GM21737 (cell line): ENCODE measurements around the gene NDUFS3.

ENCODE experiments used
- ATAC-seq: cut with Tn5 transposase; IDR thresholded peaks from one replicate; pipeline ENCODE4 v1.9.1; 2021; ENCODE audit warnings: mild to moderate bottlenecking, moderate library complexity; ENCODE audit not compliant: unreplicated experiment

The NDUFS3 gene

DNA sequence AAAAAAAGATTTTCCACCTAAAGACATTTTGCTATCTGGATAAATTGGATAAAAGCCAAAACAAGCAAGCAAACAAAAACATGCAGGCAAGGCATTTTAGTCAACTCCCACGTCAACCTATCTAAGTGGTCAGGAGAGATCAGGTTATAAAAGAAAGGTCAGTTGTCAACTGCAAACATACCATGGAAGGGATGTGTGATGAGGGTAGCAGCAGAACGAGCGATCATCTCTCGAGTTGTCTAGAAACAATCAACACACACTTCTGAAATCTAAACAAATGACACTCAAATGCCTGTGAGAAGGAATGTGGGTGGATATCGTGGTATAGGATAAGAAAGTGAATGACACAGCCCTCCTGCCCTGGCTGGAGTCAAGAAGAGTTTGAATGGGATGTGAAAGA is 52.6 kb downstream of the NDUFS3 start:
- no peak for ATAC-seq
